ENCODE measurements around the gene FAM171A1. TPM values are rescaled to one million over a fixed set of nuclear protein-coding genes. Genes with fewer than 3 reads are reported as not detected.

FAM171A1 gene
- total RNA-seq, 1 experiment from 2014 or later = 19.2 TPM

- TF ChIP-seq POLR2AphosphoS5 (IDR thresholded peaks at IDR 0.05; ENCODE audit: low read depth, low read length) = no peak
- TF ChIP-seq TCF7L2 (IDR thresholded peaks at IDR 0.05; ENCODE audit: low read depth, low read length) = no peak
- TF ChIP-seq SIN3A (IDR thresholded peaks at IDR 0.05; ENCODE audit: borderline replicate concordance, insufficient read depth, low read depth, low read length) = no peak
- H3K9me3 ChIP-seq (ENCODE audit: control insufficient read depth, insufficient read depth, low read depth, low read length) = no peaks in the 10 kb centered on the region
- CTCF ChIA-PET = no interaction called here
- DNase-seq (ENCODE audit: low read depth, low spot score) (no peak), ATAC-seq (peak; percentile 66; the same call in 1 of the 2 replicates)
- no peaks in the 10 kb centered on the region for H3K36me3 ChIP-seq (ENCODE audit: control insufficient read depth, insufficient read depth, low read length)
- POLR2A ChIA-PET = interaction anchor here (0.6 kb wide), 2 partner anchors 112 to 559 kb away, joined by 4 to 10 read pairs; no protein-coding TSS in a partner anchor
- H3K4me3 ChIP-seq (ENCODE audit: low read depth in 2 of 2, low read length in 2 of 2) = no peak overlapping the region
- no TSS peak for BruUV-seq (replicated peaks)
- no peaks in the 10 kb centered on the region for H3K4me1 ChIP-seq (ENCODE audit: control insufficient read depth, insufficient read depth, low read length)
- H3K27ac ChIP-seq (ENCODE audit: low read length) = no peak overlapping the region
- no peaks in the 10 kb centered on the region for H3K27me3 ChIP-seq (ENCODE audit: control insufficient read depth, insufficient read depth, low read length)
- in situ Hi-C loops (cut with HindIII; ENCODE audit: low pct_unique_long_range_greater_than_20kb, low sequenced_read_pairs) = no loop called here
- intact Hi-C loops (cut with micrococcal nuclease; ENCODE audit: unreplicated experiment) = no loop called here
Measured at GRCh38 chr10:15211464-15211979, 159.6 kb downstream of the FAM171A1 start.

- TF ChIP-seq REST (IDR thresholded peaks at IDR 0.05; ENCODE audit: insufficient read depth in 1 of 2, low read depth in 2 of 2, low read length in 1 of 2) = no peak
- no peak for TF ChIP-seq SIN3A (IDR thresholded peaks at IDR 0.05; ENCODE audit: borderline replicate concordance, insufficient read depth, low read depth, low read length)
- no peak for TF ChIP-seq POLR2AphosphoS5 (IDR thresholded peaks at IDR 0.05; ENCODE audit: low read depth, low read length)
- TF ChIP-seq CTCF (IDR thresholded peaks at IDR 0.05) = no peak
- no peak for TF ChIP-seq TCF7L2 (IDR thresholded peaks at IDR 0.05; ENCODE audit: low read depth, low read length)
- intact Hi-C loops (cut with micrococcal nuclease; ENCODE audit: unreplicated experiment) (no loop called here), in situ Hi-C loops (cut with HindIII; ENCODE audit: low pct_unique_long_range_greater_than_20kb, low sequenced_read_pairs) (no loop called here)
- ATAC-seq (no peak), DNase-seq (ENCODE audit: low read depth, low spot score) (no peak)
- Histone ChIP-seq H3K4me3 (ENCODE audit: low read depth in 2 of 2, low read length in 2 of 2) (no peak overlapping the region), H3K4me1 (ENCODE audit: control insufficient read depth, insufficient read depth, low read length) (no peaks in the 10 kb centered on the region), H3K9me3 (ENCODE audit: control insufficient read depth, insufficient read depth, low read depth, low read length) (no peaks in the 10 kb centered on the region), H3K27me3 (ENCODE audit: control insufficient read depth, insufficient read depth, low read length) (no peaks in the 10 kb centered on the region), H3K27ac (ENCODE audit: low read length) (no peak overlapping the region), H3K36me3 (ENCODE audit: control insufficient read depth, insufficient read depth, low read length) (no peaks in the 10 kb centered on the region)
- no TSS peak for BruUV-seq (replicated peaks)
- ChIA-PET CTCF (no interaction called here), POLR2A (no interaction called here)
Measured at GRCh38 chr10:15210521-15210920, 160.6 kb downstream of the FAM171A1 start.

GRCh38 chr10:15209827-15210509, 161.1 kb downstream of the FAM171A1 start:
- peak; percentile 48 for DNase-seq (ENCODE audit: low read depth, low spot score)
- no peaks in the 10 kb centered on the region for H3K9me3 ChIP-seq (ENCODE audit: control insufficient read depth, insufficient read depth, low read depth, low read length)
- ChIA-PET CTCF (no interaction called here), POLR2A (no interaction called here)
- TF ChIP-seq REST (IDR thresholded peaks at IDR 0.05; ENCODE audit: insufficient read depth in 1 of 2, low read depth in 2 of 2, low read length in 1 of 2) (no peak), CTCF (IDR thresholded peaks at IDR 0.05) (peak; percentile 88), TCF7L2 (IDR thresholded peaks at IDR 0.05; ENCODE audit: low read depth, low read length) (peak; percentile 2; the same call in 1 of the 2 replicates), SIN3A (IDR thresholded peaks at IDR 0.05; ENCODE audit: borderline replicate concordance, insufficient read depth, low read depth, low read length) (no peak), POLR2AphosphoS5 (IDR thresholded peaks at IDR 0.05; ENCODE audit: low read depth, low read length) (no peak)
- no peaks in the 10 kb centered on the region for H3K4me1 ChIP-seq (ENCODE audit: control insufficient read depth, insufficient read depth, low read length)
- BruUV-seq (replicated peaks) = no TSS peak
- peak; percentile 94 for ATAC-seq
- in situ Hi-C loops (cut with HindIII; ENCODE audit: low pct_unique_long_range_greater_than_20kb, low sequenced_read_pairs) (no loop called here), intact Hi-C loops (cut with micrococcal nuclease; ENCODE audit: unreplicated experiment) (loop anchor here (2.0 kb wide), 1 partner anchor 159 kb away; no protein-coding TSS in a partner anchor)
- no peaks in the 10 kb centered on the region for H3K36me3 ChIP-seq (ENCODE audit: control insufficient read depth, insufficient read depth, low read length)
- no peaks in the 10 kb centered on the region for H3K27me3 ChIP-seq (ENCODE audit: control insufficient read depth, insufficient read depth, low read length)
- H3K27ac ChIP-seq (ENCODE audit: low read length) = no peak overlapping the region
- H3K4me3 ChIP-seq (ENCODE audit: low read depth in 2 of 2, low read length in 2 of 2) = no peak overlapping the region
